ENCODE data around the gene TOMM20.

The TOMM20 gene

GRCh38 chr1:235139315-235139714, 10.7 kb upstream of the TOMM20 start:
- Histone ChIP-seq H3K4me3 (ENCODE audit: low read depth, low read length) (no peak overlapping the region), H3K4me1 (ENCODE audit: control insufficient read depth, insufficient read depth, low read length) (no peaks in the 10 kb centered on the region), H3K9me3 (ENCODE audit: control insufficient read depth, insufficient read depth, low read depth, low read length) (no peaks in the 10 kb centered on the region), H3K36me3 (ENCODE audit: control insufficient read depth in 2 of 2, insufficient read depth in 1 of 2, low read length in 2 of 2) (peaks cover 65 to 81% of the 10 kb centered on the region in 2 experiments), H3K27ac (ENCODE audit: extremely low read depth, low read depth, low read length) (no peak overlapping the region)
- ChIA-PET POLR2A (interaction anchor here (0.7 to 1.5 kb wide), 4 partner anchors 11 to 22 kb away, joined by 3 to 6 read pairs (median 4); partner anchors contain the start of genes RBM34 and TOMM20), CTCF (no interaction called here)
- no peak for TF ChIP-seq OSR2 (tag by site-specific recombination; IDR thresholded peaks at IDR 0.05)
- no peak for TF ChIP-seq ZNF664 (tag by site-specific recombination; IDR thresholded peaks at IDR 0.05)
- TF ChIP-seq ZNF423 (tag by site-specific recombination; IDR thresholded peaks at IDR 0.05): no peak
- TF ChIP-seq SCRT1 (tag by site-specific recombination; IDR thresholded peaks at IDR 0.05; ENCODE audit: borderline replicate concordance): peak; percentile 84
- TF ChIP-seq ZNF48 (tag by site-specific recombination; IDR thresholded peaks at IDR 0.05): no peak
- no peak for TF ChIP-seq ATF2 (tag by site-specific recombination; IDR thresholded peaks at IDR 0.05; ENCODE audit: low read depth)
- TF ChIP-seq MZF1 (tag by site-specific recombination; IDR thresholded peaks at IDR 0.05; ENCODE audit: borderline replicate concordance): no peak
- TF ChIP-seq SALL2 (tag by site-specific recombination; IDR thresholded peaks at IDR 0.05; ENCODE audit: borderline replicate concordance): no peak
- TF ChIP-seq SCRT2 (tag by site-specific recombination; IDR thresholded peaks at IDR 0.05): peak; percentile 91
- TF ChIP-seq ZNF701 (tag by site-specific recombination; IDR thresholded peaks at IDR 0.05): no peak

GRCh38 chr1:235138821-235139220, 10.2 kb upstream of the TOMM20 start:
- no peak for TF ChIP-seq PATZ1 (tag by site-specific recombination; IDR thresholded peaks at IDR 0.05)
- no peak for TF ChIP-seq ZNF555 (tag by site-specific recombination; conservative IDR thresholded peaks at IDR 0.05)
- TF ChIP-seq GLIS2 (tag by site-specific recombination; IDR thresholded peaks at IDR 0.05): no peak
- TF ChIP-seq PRDM2 (tag by site-specific recombination; IDR thresholded peaks at IDR 0.05; ENCODE audit: borderline replicate concordance): no peak
- TF ChIP-seq REPIN1 (tag by site-specific recombination; IDR thresholded peaks at IDR 0.05; ENCODE audit: low read depth): no peak
- TF ChIP-seq ZNF76 (tag by site-specific recombination; IDR thresholded peaks at IDR 0.05; ENCODE audit: borderline replicate concordance, low read depth): no peak
- TF ChIP-seq ZNF580 (tag by site-specific recombination; IDR thresholded peaks at IDR 0.05): no peak
- no peak for TF ChIP-seq ZNF112 (tag by site-specific recombination; IDR thresholded peaks at IDR 0.05)
- TF ChIP-seq ZNF596 (tag by site-specific recombination; IDR thresholded peaks at IDR 0.05): no peak
- no peak for TF ChIP-seq ZNF639 (tag by site-specific recombination; IDR thresholded peaks at IDR 0.05)
- TF ChIP-seq ZNF510 (tag by site-specific recombination; IDR thresholded peaks at IDR 0.05; ENCODE audit: insufficient replicate concordance): no peak
- no peak for TF ChIP-seq FEZF1 (tag by site-specific recombination; IDR thresholded peaks at IDR 0.05)
- no peak for TF ChIP-seq ZNF2 (tag by site-specific recombination; IDR thresholded peaks at IDR 0.05)
- ChIA-PET CTCF (no interaction called here), POLR2A (interaction anchor here (0.6 to 1.5 kb wide), 2 partner anchors 9 to 22 kb away, joined by 3 to 6 read pairs; partner anchors contain the start of gene RBM34)
- Histone ChIP-seq H3K27ac (ENCODE audit: extremely low read depth, low read depth, low read length) (no peak overlapping the region), H3K9me3 (ENCODE audit: control insufficient read depth, insufficient read depth, low read depth, low read length) (no peaks in the 10 kb centered on the region), H3K4me3 (ENCODE audit: low read depth, low read length) (no peak overlapping the region), H3K36me3 (ENCODE audit: control insufficient read depth in 2 of 2, insufficient read depth in 1 of 2, low read length in 2 of 2) (peaks cover 65 to 81% of the 10 kb centered on the region in 2 experiments), H3K4me1 (ENCODE audit: control insufficient read depth, insufficient read depth, low read length) (no peaks in the 10 kb centered on the region)
